ENCODE data around the gene IFRD2. TPM values are rescaled to one million over a fixed set of nuclear protein-coding genes. Genes with fewer than 3 reads are reported as not detected.

The IFRD2 gene
- total and polyA plus RNA-seq, 2 experiments from 2014 or later, result 80.8 to 91.5 TPM

DNA sequence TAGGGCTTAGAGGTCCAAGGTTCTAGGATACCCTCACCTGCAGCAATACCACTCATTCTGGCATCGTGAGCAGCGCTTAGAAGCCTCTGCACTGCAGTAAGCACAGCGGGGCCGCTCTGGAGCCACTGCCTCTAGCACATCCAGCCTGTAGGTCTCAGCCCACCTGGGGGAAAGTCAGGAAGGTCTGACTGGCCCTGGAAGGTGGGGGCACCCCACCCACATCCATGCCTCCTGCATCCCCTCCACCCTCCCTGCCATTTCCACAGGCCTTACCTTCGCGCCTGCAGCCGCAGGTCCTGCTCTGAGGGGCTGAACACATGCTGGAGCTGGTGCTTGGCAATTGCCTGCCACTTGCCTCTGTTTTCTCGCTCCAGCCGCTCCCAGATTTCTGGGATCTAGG lies 49.3 kb upstream of the IFRD2 start (continued):
- TF ChIP-seq ZNF462 (CRISPR knock-in tag; IDR thresholded peaks at IDR 0.05) (no peak), ZNF114 (CRISPR knock-in tag; IDR thresholded peaks at IDR 0.05) (no peak)

GRCh38 chr3:50340448-50341329 lies 48.5 kb upstream of the IFRD2 start, which contains the start of gene RASSF1:
Gene RASSF1, minus strand, starts transcription at chr3:50340836. Its CDS starts 31 bp downstream, at chr3:50340805.
- Histone ChIP-seq H3K36me3 (ENCODE audit: insufficient read depth) (no peaks in the 10 kb centered on the region), H3K79me2 (replicated peaks; ENCODE audit: insufficient read depth) (peaks cover 11% of the 10 kb centered on the region), H3K9me2 (ENCODE audit: insufficient read depth) (no peaks in the 10 kb centered on the region), H4K20me1 (replicated peaks; ENCODE audit: insufficient read depth) (peaks cover 8% of the 10 kb centered on the region), H3K4me3 (peak within 1 kb of the TSS; percentile 65), H3K4me1 (ENCODE audit: insufficient read depth) (peaks cover 22% of the 10 kb centered on the region), H3K27me3 (ENCODE audit: insufficient read depth) (peaks cover 66% of the 10 kb centered on the region), H2AFZ (peak within 1 kb of the TSS; percentile 85), H3K4me2 (peak within 1 kb of the TSS; percentile 90), H3K27ac (ENCODE audit: low read depth) (no peak within 1 kb of the TSS), H3F3A (replicated peaks; ENCODE audit: low read depth) (peaks cover 36% of the 10 kb centered on the region)
- Mint-ChIP-seq H3K27ac (no peak within 1 kb of the TSS), H3K4me1 (peaks cover 29% of the 10 kb centered on the region), H3K4me3 (peak within 1 kb of the TSS; percentile 67), H3K36me3 (ENCODE audit: low read depth) (no peaks in the 10 kb centered on the region; the same call in 2 of the 3 replicates), H3K27me3 (ENCODE audit: insufficient read depth, low read depth, poor library complexity) (peaks cover 74% of the 10 kb centered on the region), H3K9me3 (peaks cover 3% of the 10 kb centered on the region; the same call in 1 of the 3 replicates)
- peak; percentile 76 for DNase-seq (ENCODE audit: low spot score)
- ATAC-seq, result peak; percentile 18
- TF ChIP-seq, protein P1, sequence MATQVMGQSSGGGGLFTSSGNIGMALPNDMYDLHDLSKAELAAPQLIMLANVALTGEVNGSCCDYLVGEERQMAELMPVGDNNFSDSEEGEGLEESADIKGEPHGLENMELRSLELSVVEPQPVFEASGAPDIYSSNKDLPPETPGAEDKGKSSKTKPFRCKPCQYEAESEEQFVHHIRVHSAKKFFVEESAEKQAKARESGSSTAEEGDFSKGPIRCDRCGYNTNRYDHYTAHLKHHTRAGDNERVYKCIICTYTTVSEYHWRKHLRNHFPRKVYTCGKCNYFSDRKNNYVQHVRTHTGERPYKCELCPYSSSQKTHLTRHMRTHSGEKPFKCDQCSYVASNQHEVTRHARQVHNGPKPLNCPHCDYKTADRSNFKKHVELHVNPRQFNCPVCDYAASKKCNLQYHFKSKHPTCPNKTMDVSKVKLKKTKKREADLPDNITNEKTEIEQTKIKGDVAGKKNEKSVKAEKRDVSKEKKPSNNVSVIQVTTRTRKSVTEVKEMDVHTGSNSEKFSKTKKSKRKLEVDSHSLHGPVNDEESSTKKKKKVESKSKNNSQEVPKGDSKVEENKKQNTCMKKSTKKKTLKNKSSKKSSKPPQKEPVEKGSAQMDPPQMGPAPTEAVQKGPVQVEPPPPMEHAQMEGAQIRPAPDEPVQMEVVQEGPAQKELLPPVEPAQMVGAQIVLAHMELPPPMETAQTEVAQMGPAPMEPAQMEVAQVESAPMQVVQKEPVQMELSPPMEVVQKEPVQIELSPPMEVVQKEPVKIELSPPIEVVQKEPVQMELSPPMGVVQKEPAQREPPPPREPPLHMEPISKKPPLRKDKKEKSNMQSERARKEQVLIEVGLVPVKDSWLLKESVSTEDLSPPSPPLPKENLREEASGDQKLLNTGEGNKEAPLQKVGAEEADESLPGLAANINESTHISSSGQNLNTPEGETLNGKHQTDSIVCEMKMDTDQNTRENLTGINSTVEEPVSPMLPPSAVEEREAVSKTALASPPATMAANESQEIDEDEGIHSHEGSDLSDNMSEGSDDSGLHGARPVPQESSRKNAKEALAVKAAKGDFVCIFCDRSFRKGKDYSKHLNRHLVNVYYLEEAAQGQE (IDR thresholded peaks at IDR 0.05; ENCODE audit: unreplicated experiment), result no peak
- TF ChIP-seq NANOG (IDR thresholded peaks at IDR 0.05; ENCODE audit: borderline replicate concordance), result no peak
- peak; percentile 64 for TF ChIP-seq EZH2phosphoT487 (IDR thresholded peaks at IDR 0.05; ENCODE audit: unreplicated experiment)
- no peak for TF ChIP-seq ZNF114 (CRISPR knock-in tag; IDR thresholded peaks at IDR 0.05)

All from GM23338 (cell line).